K562 (cell line): Measurements from ENCODE around the gene NFKBIA. TPM values are rescaled to one million over a fixed set of nuclear protein-coding genes. Genes with fewer than 3 reads are reported as not detected.

Source experiments
- LCOR ChIP-seq: sonication (generic); formaldehyde crosslinking; IDR thresholded peaks from 2 replicates; pipeline ENCODE4 v1.8.0; 2022; ENCODE audit warnings: mild to moderate bottlenecking, missing genetic modification reagents
- NCOA6 ChIP-seq: fragments of 450-650 bp; IDR thresholded peaks from 2 replicates; pipeline ENCODE4 v1.6.1; 2017; ENCODE audit warnings: mild to moderate bottlenecking
- POLR2H ChIP-seq: IDR thresholded peaks from 2 replicates; pipeline ENCODE4 v1.6.1; 2016; ENCODE audit warnings: missing genetic modification characterization, low read depth, mild to moderate bottlenecking, control low read depth, missing compliant biosample characterization, moderate library complexity
- SMARCA5 ChIP-seq: fragments of 450-650 bp; IDR thresholded peaks from 2 replicates; pipeline ENCODE4 v1.6.1; 2016
- SNRNP70 ChIP-seq: fragments of 200-400 bp; formaldehyde crosslinking; optimal IDR thresholded peaks from 2 replicates; pipeline ENCODE3; 2017; ENCODE audit warnings: low read depth, low read length
- TBP ChIP-seq: optimal IDR thresholded peaks from 2 replicates; pipeline ENCODE3; 2011; ENCODE audit warnings: low read depth, low read length, improper control_type of control experiment
- WHSC1 ChIP-seq: IDR thresholded peaks from one replicate; pipeline ENCODE4 v1.6.1; 2012; ENCODE audit warnings: low read length, control low read depth, inconsistent platforms
- ZNF134 ChIP-seq: fragments of 250-450 bp; sonication (Bioruptor Pico); conservative IDR thresholded peaks from 2 replicates; pipeline ENCODE4 v1.4.0; 2020
- ZNF445 ChIP-seq: fragments of 250-450 bp; sonication (Bioruptor Pico); IDR thresholded peaks from 2 replicates; pipeline ENCODE4 v1.4.0; 2020; ENCODE audit warnings: low read depth, mild to moderate bottlenecking, moderate library complexity
- polyA plus RNA-seq, 8 experiments: library from polyadenylated mRNA; depleted of rRNA in 4 of 8; stranded (reverse) in 5 of 8; unstranded in 3 of 8; fragments of >200 nt; fragmentation: Nextera tagmentation in 2 of 8; fragmentation: Illumina TruSeq in 1 of 8; extraction: Ambion mirVana in 2 of 8; extraction: Trizol in 1 of 8; gene quantifications; 2 replicates each; pipeline versions ENCODE4 v1.2.1 to v1.2.3, GENCODE V29; 2011 to 2014; ENCODE audit warnings: inconsistent platforms in 1 of 8, missing spikeins in 1 of 8
- total RNA-seq, 7 experiments: library from RNA; depleted of rRNA in 6 of 7; stranded (reverse); fragments of >200 nt in 6 of 7; fragmentation: Illumina TruSeq in 2 of 7; extraction: Trizol in 2 of 7; gene quantifications; 2 replicates each; pipeline versions ENCODE4 v1.2.1 to v1.2.3, GENCODE V29; 2011 to 2021; ENCODE audit warnings: low replicate concordance in 1 of 7
- TF ChIP-seq, protein P1 (sequence below): sonication (generic); formaldehyde crosslinking; IDR thresholded peaks from 2 replicates; pipeline ENCODE4 v1.8.1; 2023; ENCODE audit warnings: mild to moderate bottlenecking, missing genetic modification reagents
- TF ChIP-seq, protein P2 (sequence below): sonication (generic); formaldehyde crosslinking; IDR thresholded peaks from 2 replicates; pipeline ENCODE4 v1.8.0; 2022; ENCODE audit warnings: mild to moderate bottlenecking, missing genetic modification reagents
- TF ChIP-seq, protein P3 (sequence below): fragments of 250-450 bp; sonication (Bioruptor Pico); IDR thresholded peaks from 2 replicates; pipeline ENCODE4 v1.4.0; 2020; ENCODE audit warnings: mild to moderate bottlenecking, moderate library complexity
- TF ChIP-seq, protein P4 (sequence below), 2 experiments: IDR thresholded peaks in 1 of 2; conservative IDR thresholded peaks in 1 of 2; 2 replicates each; pipeline ENCODE4 v1.6.1; 2016; ENCODE audit warnings: low read depth in 2 of 2, mild to moderate bottlenecking in 1 of 2, missing compliant biosample characterization in 1 of 2, missing genetic modification characterization in 1 of 2, moderate library complexity in 1 of 2
- TF ChIP-seq, protein P5 (sequence below), 2 experiments: fragments of 450-650 bp; conservative IDR thresholded peaks; 2 replicates each; pipeline ENCODE4 v1.6.1; 2017; ENCODE audit warnings: mild to moderate bottlenecking in 2 of 2, moderate library complexity in 2 of 2

Gene NFKBIA
- total and polyA plus RNA-seq, 9 of the 15 experiments (the other 6 are each of a cell fraction or from before 2014, with no cell fraction given): 6.9 to 31.8 (median 18.2) TPM

DNA sequence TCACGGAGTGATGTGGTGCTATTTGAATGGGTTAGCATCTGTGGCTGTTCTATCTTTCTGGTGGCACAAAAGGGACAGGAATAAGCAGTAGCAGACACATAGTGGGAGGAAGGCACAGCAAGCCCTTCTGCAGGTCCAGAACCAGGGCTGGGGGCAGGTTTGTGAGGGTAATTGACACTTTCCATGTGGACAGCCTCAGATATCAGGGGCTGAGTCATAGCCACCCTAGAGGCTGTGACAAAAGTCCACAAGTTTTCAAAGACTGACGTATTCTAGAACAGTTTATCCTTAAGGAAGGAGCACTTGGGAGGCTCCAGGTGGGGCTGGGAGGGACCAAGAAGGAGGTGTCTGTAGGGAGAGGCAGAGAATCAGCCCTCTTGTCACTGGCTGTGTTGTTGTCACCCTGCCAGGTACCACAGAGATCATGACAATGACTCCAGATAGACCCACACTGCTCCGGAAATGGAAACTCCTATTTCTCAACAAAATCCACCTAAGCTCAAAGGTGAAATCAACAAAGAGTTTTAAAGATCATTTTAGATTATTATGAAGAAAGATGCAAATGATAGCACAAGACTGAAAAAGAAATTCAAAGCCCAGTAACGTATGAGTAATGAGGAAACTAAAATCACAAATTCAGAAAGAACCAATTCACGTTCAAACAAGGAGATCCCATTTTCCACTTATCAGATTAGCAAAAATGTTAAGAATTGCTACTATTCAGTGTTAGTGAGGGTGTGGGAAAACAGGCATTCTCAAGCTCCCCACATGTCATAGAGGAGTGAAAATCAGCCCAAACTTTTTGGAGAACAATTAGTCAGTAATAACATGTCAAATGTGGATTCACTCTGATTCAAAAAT, 48.3 kb downstream of the NFKBIA start (continued):
- no peak for TF ChIP-seq SNRNP70
- no peak for TF ChIP-seq TBP
- TF ChIP-seq POLR2H: no peak
- no peak for TF ChIP-seq ZNF445 (CRISPR knock-in tag)
- TF ChIP-seq, protein P1, sequence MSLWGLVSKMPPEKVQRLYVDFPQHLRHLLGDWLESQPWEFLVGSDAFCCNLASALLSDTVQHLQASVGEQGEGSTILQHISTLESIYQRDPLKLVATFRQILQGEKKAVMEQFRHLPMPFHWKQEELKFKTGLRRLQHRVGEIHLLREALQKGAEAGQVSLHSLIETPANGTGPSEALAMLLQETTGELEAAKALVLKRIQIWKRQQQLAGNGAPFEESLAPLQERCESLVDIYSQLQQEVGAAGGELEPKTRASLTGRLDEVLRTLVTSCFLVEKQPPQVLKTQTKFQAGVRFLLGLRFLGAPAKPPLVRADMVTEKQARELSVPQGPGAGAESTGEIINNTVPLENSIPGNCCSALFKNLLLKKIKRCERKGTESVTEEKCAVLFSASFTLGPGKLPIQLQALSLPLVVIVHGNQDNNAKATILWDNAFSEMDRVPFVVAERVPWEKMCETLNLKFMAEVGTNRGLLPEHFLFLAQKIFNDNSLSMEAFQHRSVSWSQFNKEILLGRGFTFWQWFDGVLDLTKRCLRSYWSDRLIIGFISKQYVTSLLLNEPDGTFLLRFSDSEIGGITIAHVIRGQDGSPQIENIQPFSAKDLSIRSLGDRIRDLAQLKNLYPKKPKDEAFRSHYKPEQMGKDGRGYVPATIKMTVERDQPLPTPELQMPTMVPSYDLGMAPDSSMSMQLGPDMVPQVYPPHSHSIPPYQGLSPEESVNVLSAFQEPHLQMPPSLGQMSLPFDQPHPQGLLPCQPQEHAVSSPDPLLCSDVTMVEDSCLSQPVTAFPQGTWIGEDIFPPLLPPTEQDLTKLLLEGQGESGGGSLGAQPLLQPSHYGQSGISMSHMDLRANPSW (CRISPR knock-in tag): no peak
- no peak for TF ChIP-seq SMARCA5
- TF ChIP-seq, protein P2, sequence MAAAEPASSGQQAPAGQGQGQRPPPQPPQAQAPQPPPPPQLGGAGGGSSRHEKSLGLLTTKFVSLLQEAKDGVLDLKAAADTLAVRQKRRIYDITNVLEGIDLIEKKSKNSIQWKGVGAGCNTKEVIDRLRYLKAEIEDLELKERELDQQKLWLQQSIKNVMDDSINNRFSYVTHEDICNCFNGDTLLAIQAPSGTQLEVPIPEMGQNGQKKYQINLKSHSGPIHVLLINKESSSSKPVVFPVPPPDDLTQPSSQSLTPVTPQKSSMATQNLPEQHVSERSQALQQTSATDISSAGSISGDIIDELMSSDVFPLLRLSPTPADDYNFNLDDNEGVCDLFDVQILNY: no peak
- TF ChIP-seq, protein P3, sequence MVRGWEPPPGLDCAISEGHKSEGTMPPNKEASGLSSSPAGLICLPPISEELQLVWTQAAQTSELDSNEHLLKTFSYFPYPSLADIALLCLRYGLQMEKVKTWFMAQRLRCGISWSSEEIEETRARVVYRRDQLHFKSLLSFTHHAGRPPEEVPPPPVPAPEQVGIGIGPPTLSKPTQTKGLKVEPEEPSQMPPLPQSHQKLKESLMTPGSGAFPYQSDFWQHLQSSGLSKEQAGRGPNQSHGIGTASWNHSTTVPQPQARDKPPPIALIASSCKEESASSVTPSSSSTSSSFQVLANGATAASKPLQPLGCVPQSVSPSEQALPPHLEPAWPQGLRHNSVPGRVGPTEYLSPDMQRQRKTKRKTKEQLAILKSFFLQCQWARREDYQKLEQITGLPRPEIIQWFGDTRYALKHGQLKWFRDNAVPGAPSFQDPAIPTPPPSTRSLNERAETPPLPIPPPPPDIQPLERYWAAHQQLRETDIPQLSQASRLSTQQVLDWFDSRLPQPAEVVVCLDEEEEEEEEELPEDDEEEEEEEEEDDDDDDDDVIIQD: no peak
- TF ChIP-seq, protein P4, sequence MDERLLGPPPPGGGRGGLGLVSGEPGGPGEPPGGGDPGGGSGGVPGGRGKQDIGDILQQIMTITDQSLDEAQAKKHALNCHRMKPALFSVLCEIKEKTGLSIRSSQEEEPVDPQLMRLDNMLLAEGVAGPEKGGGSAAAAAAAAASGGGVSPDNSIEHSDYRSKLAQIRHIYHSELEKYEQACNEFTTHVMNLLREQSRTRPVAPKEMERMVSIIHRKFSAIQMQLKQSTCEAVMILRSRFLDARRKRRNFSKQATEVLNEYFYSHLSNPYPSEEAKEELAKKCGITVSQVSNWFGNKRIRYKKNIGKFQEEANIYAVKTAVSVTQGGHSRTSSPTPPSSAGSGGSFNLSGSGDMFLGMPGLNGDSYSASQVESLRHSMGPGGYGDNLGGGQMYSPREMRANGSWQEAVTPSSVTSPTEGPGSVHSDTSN (CRISPR knock-in tag; IDR thresholded peaks at IDR 0.05; ENCODE audit: low read depth): no peak
- TF ChIP-seq, protein P4 (tag; conservative IDR thresholded peaks at IDR 0.05; ENCODE audit: low read depth): no peak
- TF ChIP-seq NCOA6: no peak
- TF ChIP-seq, protein P5, sequence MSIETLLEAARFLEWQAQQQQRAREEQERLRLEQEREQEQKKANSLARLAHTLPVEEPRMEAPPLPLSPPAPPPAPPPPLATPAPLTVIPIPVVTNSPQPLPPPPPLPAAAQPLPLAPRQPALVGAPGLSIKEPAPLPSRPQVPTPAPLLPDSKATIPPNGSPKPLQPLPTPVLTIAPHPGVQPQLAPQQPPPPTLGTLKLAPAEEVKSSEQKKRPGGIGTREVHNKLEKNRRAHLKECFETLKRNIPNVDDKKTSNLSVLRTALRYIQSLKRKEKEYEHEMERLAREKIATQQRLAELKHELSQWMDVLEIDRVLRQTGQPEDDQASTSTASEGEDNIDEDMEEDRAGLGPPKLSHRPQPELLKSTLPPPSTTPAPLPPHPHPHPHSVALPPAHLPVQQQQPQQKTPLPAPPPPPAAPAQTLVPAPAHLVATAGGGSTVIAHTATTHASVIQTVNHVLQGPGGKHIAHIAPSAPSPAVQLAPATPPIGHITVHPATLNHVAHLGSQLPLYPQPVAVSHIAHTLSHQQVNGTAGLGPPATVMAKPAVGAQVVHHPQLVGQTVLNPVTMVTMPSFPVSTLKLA (conservative IDR thresholded peaks at IDR 0.05): peak; percentile 16 to 46; a peak in 1 of 4 replicates
- no peak for TF ChIP-seq LCOR (CRISPR knock-in tag)
- TF ChIP-seq WHSC1: no peak
- peak; percentile 25; the same call in 1 of the 2 replicates for TF ChIP-seq ZNF134 (CRISPR knock-in tag)
